ENCODE results near the gene C16orf95.

DNA sequence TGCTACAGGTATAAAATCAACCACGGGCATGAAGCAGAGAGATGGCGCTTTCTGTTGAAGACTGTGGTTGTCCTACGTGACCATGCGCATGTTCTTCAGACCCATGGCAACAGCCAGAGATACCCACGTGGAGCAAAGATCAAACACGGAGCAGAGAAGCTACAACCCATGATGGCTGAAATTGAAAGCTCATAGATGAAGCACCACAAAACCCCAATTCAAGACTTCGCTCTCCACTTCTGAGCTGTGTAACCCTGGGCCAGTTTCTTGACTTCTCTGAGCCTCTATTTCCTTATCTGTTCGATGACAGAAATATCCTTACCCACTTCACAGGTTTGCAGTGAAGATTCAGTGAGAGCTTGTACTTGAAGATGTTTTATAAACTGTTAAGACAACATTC is 49.6 kb downstream of the C16orf95 start:
- TF ChIP-seq GATA2 (IDR thresholded peaks at IDR 0.05; ENCODE audit: low read depth, low read length): no peak
- TF ChIP-seq GATA3 (IDR thresholded peaks at IDR 0.05; ENCODE audit: low read depth, low read length): no peak
